Daoy (cell line): ENCODE measurements around the gene NPY4R2. TPM values are rescaled to one million over a fixed set of nuclear protein-coding genes. Genes with fewer than 3 reads are reported as not detected.

Experiments used
- total RNA-seq: library from RNA; depleted of rRNA; stranded (reverse); fragments of >200 nt; shearing (Covaris generic); gene quantifications from 2 replicates; pipeline ENCODE4 v1.2.3, GENCODE V29; 2014; rRNA removed

NPY4R2 gene
- total RNA-seq, 1 experiment from 2014 or later = not detected

Other genes with a start within 250 kb of the NPY4R2 start
- gene SYT15B, start 155.1 kb upstream of the NPY4R2 start, total RNA-seq = 0.09 TPM in 1 of 2 replicates, not detected in the other
- gene FAM25C, start 81.1 kb downstream of the NPY4R2 start, total RNA-seq = not detected in 2 replicates